Activated CD4-positive, alpha-beta memory T cell treated with anti-CD3 and anti-CD28 coated beads, Interleukin-2, amount 10 ng/mL, durations not matched to agents 7 days and 5 days (primary cell): ENCODE data around the gene KCNJ10. TPM values are rescaled to one million over a fixed set of nuclear protein-coding genes. Genes with fewer than 3 reads are reported as not detected.

Experiments
- CTCF ChIA-PET: fragments of 350-600 bp; sonication (Branson Sonifier 250); formaldehyde crosslinking; loops from one replicate; lab custom pipeline; 2021; ENCODE audit warnings: antibody characterized with exemption, inconsistent platforms; lab: Charles Lee
- POLR2A ChIA-PET: fragments of 350-600 bp; sonication (Branson Sonifier 250); formaldehyde crosslinking; loops from one replicate; lab custom pipeline; 2021; ENCODE audit warnings: antibody characterized with exemption; lab: Charles Lee
- DNase-seq: peaks from one replicate; pipeline ENCODE4 v3.0.0-alpha.2; 2020
- H3K27ac Mint-ChIP-seq: one replicate; pipeline ENCODE4 v1.8.0; 2021; ENCODE audit warnings: mild to moderate bottlenecking, mixed read lengths
- H3K27me3 Mint-ChIP-seq: one replicate; pipeline ENCODE4 v1.8.0; 2021; ENCODE audit warnings: mixed read lengths
- H3K36me3 Mint-ChIP-seq: one replicate; pipeline ENCODE4 v1.8.0; 2021; ENCODE audit warnings: low read depth, mixed read lengths
- H3K4me1 Mint-ChIP-seq: one replicate; pipeline ENCODE4 v1.8.0; 2021; ENCODE audit warnings: mixed read lengths
- H3K4me3 Mint-ChIP-seq: one replicate; pipeline ENCODE4 v1.8.0; 2021; ENCODE audit warnings: mild to moderate bottlenecking, mixed read lengths
- H3K9me3 Mint-ChIP-seq: one replicate; pipeline ENCODE4 v1.8.0; 2021; ENCODE audit warnings: mixed read lengths
- total RNA-seq, 2 experiments: library from RNA; stranded (reverse); gene quantifications; one replicate each; pipeline ENCODE4 v1.2.3, GENCODE V29; 2021

The KCNJ10 gene
- total RNA-seq, 2 experiments from 2014 or later = not detected

DNA sequence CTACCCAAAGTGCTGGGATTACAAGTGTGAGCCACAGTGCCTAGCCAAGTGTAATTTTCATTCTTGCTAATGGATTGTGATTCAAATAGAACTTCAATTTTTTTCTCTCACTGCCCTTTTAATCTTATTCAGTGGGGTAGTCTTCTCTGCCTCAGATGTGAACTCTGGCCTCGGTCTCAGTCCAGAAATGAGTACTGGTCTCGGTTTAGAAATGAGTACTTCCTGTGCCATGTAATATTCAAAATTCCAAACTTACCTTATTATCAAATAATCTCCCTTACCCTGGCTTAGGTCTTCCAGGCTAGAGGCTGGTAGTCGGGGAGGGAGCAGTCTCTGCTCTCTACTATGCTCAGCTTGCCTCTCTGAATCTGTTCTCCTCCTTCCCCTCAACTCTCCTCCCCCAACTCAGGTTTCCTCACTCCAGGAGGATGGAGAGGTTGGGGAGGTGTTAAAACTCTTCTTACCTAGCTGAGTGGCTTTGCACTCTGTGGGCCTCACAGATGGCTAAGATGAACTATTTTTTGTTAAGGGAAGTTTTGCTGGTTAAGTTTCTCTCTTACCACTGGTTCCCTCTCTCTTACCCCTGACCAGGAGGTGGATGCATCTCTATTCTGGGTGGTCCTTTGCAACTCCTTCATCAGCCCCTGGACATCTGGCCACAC lies 111.1 kb downstream of the KCNJ10 start:
- Mint-ChIP-seq H3K27ac (no peak overlapping the region), H3K4me1 (peaks cover 17% of the 10 kb centered on the region), H3K4me3 (no peak overlapping the region), H3K9me3 (no peaks in the 10 kb centered on the region), H3K27me3 (peaks cover 15% of the 10 kb centered on the region), H3K36me3 (no peaks in the 10 kb centered on the region)
- POLR2A ChIA-PET = no interaction called here
- no peak for DNase-seq
- CTCF ChIA-PET = interaction anchor here (1.5 kb wide), 1 partner anchor 49 kb away, joined by 4 read pairs; no protein-coding TSS in a partner anchor

DNA sequence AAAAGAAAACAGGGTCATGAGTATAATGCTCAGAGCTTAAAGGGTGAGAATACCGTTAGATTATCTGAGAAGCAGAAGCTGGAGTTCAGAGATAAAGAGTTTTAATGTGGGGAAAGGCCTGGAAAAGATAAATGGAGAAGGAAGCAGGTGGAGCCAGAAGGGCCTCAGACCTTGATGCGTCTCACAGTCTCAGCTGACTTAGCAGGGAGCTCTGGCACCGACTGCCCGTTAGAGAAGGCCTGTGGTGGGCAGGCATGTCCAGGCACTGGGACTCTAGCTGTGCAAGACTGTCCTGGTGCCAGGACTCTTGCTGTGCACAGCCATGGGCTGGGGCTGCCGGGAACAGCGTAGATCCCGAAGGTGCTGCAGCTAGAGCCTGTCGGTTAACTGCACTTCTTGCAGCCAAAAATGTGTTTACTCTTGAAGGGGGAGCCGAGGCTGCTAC lies 112.1 kb downstream of the KCNJ10 start:
- peaks cover 17% of the 10 kb centered on the region for H3K27me3 Mint-ChIP-seq
- H3K36me3 Mint-ChIP-seq = no peaks in the 10 kb centered on the region
- peaks cover 17% of the 10 kb centered on the region for H3K4me1 Mint-ChIP-seq
- H3K4me3 Mint-ChIP-seq = no peak overlapping the region
- H3K9me3 Mint-ChIP-seq = no peaks in the 10 kb centered on the region
- CTCF ChIA-PET = interaction anchor here (1.2 to 1.5 kb wide), 2 partner anchors 16 to 50 kb away, joined by 4 read pairs; no protein-coding TSS in a partner anchor
- no peak for DNase-seq
- POLR2A ChIA-PET = no interaction called here
- no peak overlapping the region for H3K27ac Mint-ChIP-seq

DNA sequence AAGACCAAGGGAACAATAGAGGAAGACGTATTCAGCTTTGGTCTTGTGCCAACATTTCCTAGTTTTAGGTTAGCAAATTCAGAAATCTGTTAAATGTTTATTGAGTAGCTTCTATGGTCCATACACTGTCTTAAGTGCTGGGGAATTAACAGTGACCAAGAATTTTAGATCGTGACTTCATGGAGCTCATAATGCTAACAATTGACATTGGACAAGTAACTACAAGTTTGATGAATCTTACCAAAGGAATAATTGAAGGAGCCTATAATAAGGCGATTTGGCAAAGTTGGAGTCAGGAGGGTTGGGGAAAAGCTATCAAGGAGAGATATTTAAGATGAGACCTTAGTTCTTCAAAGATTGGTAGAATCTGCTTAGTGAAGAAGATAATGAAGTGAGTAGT lies 114.5 kb downstream of the KCNJ10 start:
- no peaks in the 10 kb centered on the region for H3K9me3 Mint-ChIP-seq
- no peaks in the 10 kb centered on the region for H3K36me3 Mint-ChIP-seq
- POLR2A ChIA-PET = no interaction called here
- CTCF ChIA-PET = interaction anchor here (0.7 to 3.8 kb wide), 3 partner anchors 52 to 125 kb away, joined by 3 to 15 read pairs (median 3); no protein-coding TSS in a partner anchor
- no peak overlapping the region for H3K27ac Mint-ChIP-seq
- no peak for DNase-seq
- H3K4me1 Mint-ChIP-seq = peaks cover 17% of the 10 kb centered on the region
- peaks cover 35% of the 10 kb centered on the region for H3K27me3 Mint-ChIP-seq
- no peak overlapping the region for H3K4me3 Mint-ChIP-seq

DNA sequence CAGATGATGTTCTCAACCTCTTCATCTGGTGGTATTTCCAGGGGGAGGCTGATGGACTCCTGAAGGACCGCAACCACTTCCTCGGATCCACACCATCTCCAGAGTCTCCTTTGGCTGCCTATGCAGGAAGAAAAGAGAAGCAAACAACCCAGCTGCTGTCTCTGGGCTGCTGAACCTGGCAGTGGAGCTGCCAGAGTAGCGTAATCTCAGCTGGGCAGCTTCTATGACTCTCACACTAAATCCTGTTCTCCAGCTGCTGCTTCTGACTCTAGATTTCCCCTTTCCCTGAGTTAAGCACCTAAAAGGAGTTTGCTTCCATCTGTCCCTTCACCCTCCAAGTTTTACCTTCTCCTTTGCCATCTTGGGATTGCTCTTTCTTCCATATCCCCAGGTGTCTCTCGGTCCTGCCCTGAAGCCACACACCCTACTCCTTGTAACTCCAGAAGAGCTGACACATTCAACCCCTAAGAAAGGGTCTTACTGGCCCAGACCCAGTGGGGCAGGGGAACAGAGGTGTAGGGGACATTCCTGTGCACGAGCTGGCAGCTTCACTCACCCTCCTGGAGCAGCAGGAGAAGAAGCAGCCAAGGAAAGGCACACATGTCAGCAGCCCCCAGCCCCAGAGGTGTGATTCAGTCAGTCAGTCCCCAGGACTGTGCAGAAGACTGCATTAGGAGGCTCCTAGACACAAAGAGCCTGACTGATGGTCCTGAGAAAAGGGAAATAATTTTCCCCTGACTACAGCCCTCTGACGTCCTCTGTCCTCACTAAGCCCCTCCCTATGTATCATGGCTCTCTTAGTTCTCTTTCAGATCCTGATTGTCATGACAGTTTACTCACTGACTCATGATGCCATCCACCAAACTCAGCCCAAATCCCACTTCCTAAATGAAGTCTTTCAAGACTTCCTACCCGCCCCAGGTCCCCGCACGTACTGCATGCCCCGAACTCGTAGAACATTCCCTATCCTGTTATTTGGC lies 116.1 kb downstream of the KCNJ10 start, which contains the start of gene SLAMF9:
SLAMF9 (minus strand) TSS at position 702 of the 980 bp plus-strand sequence; CDS start at position 602, 100 bp downstream.
- Mint-ChIP-seq H3K36me3 (no peaks in the 10 kb centered on the region), H3K9me3 (no peaks in the 10 kb centered on the region), H3K27me3 (peaks cover 42% of the 10 kb centered on the region), H3K4me1 (peaks cover 7% of the 10 kb centered on the region), H3K4me3 (no peak within 1 kb of the TSS), H3K27ac (no peak within 1 kb of the TSS)
- DNase-seq = no peak
- POLR2A ChIA-PET = no interaction called here
- CTCF ChIA-PET = interaction anchor here (3.8 kb wide), 1 partner anchor 53 kb away, joined by 15 read pairs; no protein-coding TSS in a partner anchor

DNA sequence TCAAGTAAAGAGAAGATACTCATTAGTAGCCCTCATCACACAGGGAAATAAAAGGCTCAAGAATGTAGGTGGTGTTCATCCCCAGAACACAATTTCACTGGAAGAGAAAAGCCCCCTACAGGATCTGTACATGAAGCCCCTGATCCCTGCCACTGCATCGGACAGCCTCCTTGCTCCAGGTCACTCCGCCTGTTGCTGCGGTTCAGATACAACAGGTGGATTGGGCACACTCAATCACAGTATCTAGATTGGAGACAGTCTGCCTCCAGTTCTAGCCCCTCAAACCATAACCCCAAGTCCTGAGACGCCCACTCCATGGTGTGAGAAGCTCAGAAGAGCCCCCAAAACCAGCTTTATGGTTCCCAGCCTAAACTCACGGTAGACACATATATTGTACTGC lies 117.0 kb downstream of the KCNJ10 start:
- peaks cover 49% of the 10 kb centered on the region for H3K27me3 Mint-ChIP-seq
- H3K27ac Mint-ChIP-seq = no peak overlapping the region
- POLR2A ChIA-PET = no interaction called here
- peaks cover 3% of the 10 kb centered on the region for H3K4me1 Mint-ChIP-seq
- CTCF ChIA-PET = interaction anchor here (3.8 kb wide), 1 partner anchor 54 kb away, joined by 15 read pairs; no protein-coding TSS in a partner anchor
- H3K4me3 Mint-ChIP-seq = no peak overlapping the region
- H3K36me3 Mint-ChIP-seq = no peaks in the 10 kb centered on the region
- DNase-seq = no peak
- H3K9me3 Mint-ChIP-seq = no peaks in the 10 kb centered on the region

DNA sequence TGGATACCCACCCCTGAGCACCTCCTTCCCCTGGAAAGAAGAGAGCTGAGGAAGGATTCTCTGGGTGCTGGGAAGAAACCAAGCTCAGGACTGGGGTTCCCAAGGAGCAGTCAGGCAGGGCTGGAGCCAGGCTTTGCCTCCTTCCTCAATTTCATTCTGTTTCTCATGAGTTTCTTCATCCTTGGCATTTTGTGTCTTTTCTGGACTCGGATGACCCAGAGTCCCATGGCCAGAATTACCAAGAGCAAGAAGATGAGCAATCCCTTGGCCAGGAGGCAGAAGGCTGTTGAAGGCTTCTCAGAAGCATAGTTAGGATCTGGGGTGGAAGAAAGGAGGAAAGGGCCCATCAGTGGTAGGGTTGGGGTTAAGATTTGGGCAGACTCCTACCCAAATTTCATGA lies 118.4 kb downstream of the KCNJ10 start:
- CTCF ChIA-PET = no interaction called here
- no peak overlapping the region for H3K4me3 Mint-ChIP-seq
- DNase-seq = no peak
- H3K4me1 Mint-ChIP-seq = no peaks in the 10 kb centered on the region
- no peaks in the 10 kb centered on the region for H3K36me3 Mint-ChIP-seq
- no peaks in the 10 kb centered on the region for H3K9me3 Mint-ChIP-seq
- H3K27me3 Mint-ChIP-seq = peaks cover 58% of the 10 kb centered on the region
- POLR2A ChIA-PET = no interaction called here
- H3K27ac Mint-ChIP-seq = no peak overlapping the region

DNA sequence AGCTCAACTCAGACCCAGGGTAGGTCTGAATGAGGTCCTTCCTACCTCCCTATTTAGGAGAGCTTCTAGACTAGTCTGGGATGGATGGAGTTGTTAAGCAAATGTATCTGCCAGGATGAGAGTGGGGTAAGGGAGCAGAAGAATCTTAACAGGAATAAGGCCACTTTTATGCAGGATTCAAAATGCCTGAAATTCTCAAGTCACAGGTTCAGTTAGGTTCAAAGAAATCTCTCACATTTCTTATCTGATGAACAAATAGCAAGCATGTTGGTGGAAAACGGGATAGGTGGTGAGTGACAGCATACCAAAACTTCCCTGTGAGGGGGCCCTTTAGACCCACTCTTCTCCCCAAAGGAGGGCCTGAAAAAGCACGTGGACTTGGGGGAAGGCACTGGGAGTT lies 118.9 kb downstream of the KCNJ10 start:
- H3K4me3 Mint-ChIP-seq = no peak overlapping the region
- peaks cover under 1% of the 10 kb centered on the region for H3K4me1 Mint-ChIP-seq
- ChIA-PET POLR2A (no interaction called here), CTCF (no interaction called here)
- no peaks in the 10 kb centered on the region for H3K36me3 Mint-ChIP-seq
- H3K27ac Mint-ChIP-seq = no peak overlapping the region
- DNase-seq = no peak
- peaks cover 62% of the 10 kb centered on the region for H3K27me3 Mint-ChIP-seq
- no peaks in the 10 kb centered on the region for H3K9me3 Mint-ChIP-seq

DNA sequence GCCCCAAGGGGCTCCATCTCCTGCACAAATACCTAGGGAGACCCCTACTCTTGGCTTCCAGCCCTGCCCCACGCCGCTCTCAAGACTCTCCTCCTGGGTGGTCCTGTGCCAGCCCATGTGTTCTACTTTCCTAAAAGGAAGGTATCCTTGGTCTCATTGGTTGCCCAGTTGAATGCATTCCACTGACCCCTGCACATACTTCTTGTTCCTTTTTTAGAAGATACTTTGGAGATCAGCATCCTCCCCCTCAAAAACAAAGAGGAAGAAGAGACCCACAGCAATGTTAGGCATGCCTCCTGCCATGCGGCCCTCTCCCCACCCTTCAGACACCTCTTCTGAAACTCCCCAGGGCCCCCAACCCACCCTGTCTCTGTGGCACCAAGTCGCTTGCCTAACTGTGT lies 120.0 kb downstream of the KCNJ10 start:
- Mint-ChIP-seq H3K9me3 (no peaks in the 10 kb centered on the region), H3K27ac (no peak overlapping the region), H3K36me3 (no peaks in the 10 kb centered on the region), H3K4me3 (no peak overlapping the region), H3K4me1 (peaks cover 5% of the 10 kb centered on the region), H3K27me3 (peaks cover 66% of the 10 kb centered on the region)
- no peak for DNase-seq
- ChIA-PET CTCF (interaction anchor here (1.7 kb wide), 1 partner anchor 56 kb away, joined by 5 read pairs; no protein-coding TSS in a partner anchor), POLR2A (no interaction called here)

DNA sequence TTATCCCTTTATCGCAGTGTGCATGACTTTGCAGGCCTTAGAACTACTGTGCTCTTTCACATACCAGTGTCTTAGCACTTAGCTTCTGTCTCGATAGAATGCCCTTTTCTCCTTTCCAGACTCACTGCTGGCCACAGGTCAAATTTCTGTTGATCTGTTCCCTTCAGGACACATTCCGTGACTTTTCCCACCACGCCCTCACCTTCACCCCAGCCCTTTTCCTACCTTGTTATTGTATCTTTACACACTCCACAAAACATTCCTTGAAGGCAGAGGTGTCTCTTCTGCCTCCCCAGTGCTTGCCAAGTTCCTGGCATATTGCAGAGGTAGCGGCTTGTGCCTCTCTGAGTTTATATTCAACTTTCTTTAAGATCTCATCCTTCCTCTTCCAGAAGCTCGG lies 120.8 kb downstream of the KCNJ10 start:
- no peak for DNase-seq
- Mint-ChIP-seq H3K9me3 (no peaks in the 10 kb centered on the region), H3K36me3 (no peaks in the 10 kb centered on the region), H3K4me3 (no peak overlapping the region), H3K4me1 (peaks cover 5% of the 10 kb centered on the region), H3K27me3 (peaks cover 71% of the 10 kb centered on the region), H3K27ac (no peak overlapping the region)
- POLR2A ChIA-PET = no interaction called here
- CTCF ChIA-PET = interaction anchor here (1.7 kb wide), 1 partner anchor 57 kb away, joined by 5 read pairs; no protein-coding TSS in a partner anchor

Other genes with a start within 250 kb of the KCNJ10 start
- gene SLAMF8, start 243.3 kb downstream of the KCNJ10 start, total RNA-seq = under 1 TPM; 0.10 to 0.15 TPM
- not detected for gene VSIG8, start 207.5 kb downstream of the KCNJ10 start, total RNA-seq
- 1 to 10 TPM; 1.0 to 1.3 TPM for gene CFAP45, start 170.0 kb downstream of the KCNJ10 start, total RNA-seq
- 100 to 1,000 TPM; 548 to 554 TPM for gene TAGLN2, start 144.7 kb downstream of the KCNJ10 start, total RNA-seq
- gene IGSF9, start 124.5 kb downstream of the KCNJ10 start, total RNA-seq = not detected
- not detected for gene SLAMF9, start 115.9 kb downstream of the KCNJ10 start, total RNA-seq
- gene PIGM, start 38.2 kb downstream of the KCNJ10 start, total RNA-seq = 1 to 10 TPM; 5.2 to 5.7 TPM
- not detected for gene KCNJ9, start 11.4 kb upstream of the KCNJ10 start, total RNA-seq
- 10 to 100 TPM; 30.5 to 31.6 TPM for gene IGSF8, start 28.5 kb upstream of the KCNJ10 start, total RNA-seq
- gene ATP1A2, start 45.6 kb upstream of the KCNJ10 start, total RNA-seq = not detected
- under 1 TPM in 1 of 2 experiments, not detected in 1; 0.33 TPM for gene ATP1A4, start 81.4 kb upstream of the KCNJ10 start, total RNA-seq
- gene CASQ1, start 120.4 kb upstream of the KCNJ10 start, total RNA-seq = under 1 TPM in 1 of 2 experiments, not detected in 1; 0.35 TPM
- gene PEA15, start 135.2 kb upstream of the KCNJ10 start, total RNA-seq = 10 to 100 TPM; 38.2 to 39.3 TPM
- gene DCAF8, start 192.4 kb upstream of the KCNJ10 start, total RNA-seq = 100 to 1,000 TPM; 123 to 125 TPM
- gene PEX19, start 215.0 kb upstream of the KCNJ10 start, total RNA-seq = 10 to 100 TPM; 53.8 to 60.8 TPM